Endothelial cell of umbilical vein (primary cell): ENCODE data around the gene PCNT.

Experiments
- EZH2 ChIP-seq: IDR thresholded peaks from 2 replicates; pipeline ENCODE4 v1.6.1; 2012; ENCODE audit warnings: borderline replicate concordance, low read depth, mild to moderate bottlenecking, moderate library complexity, low read length, inconsistent platforms; ENCODE audit not compliant: severe bottlenecking
- FOS ChIP-seq: IDR thresholded peaks from 2 replicates; pipeline ENCODE4 v1.6.1; 2011; ENCODE audit warnings: mild to moderate bottlenecking, low read length, moderate library complexity, borderline replicate concordance; ENCODE audit not compliant: insufficient read depth
- JUN ChIP-seq: IDR thresholded peaks from 2 replicates; pipeline ENCODE4 v1.6.1; 2011; ENCODE audit warnings: borderline replicate concordance, low read depth; ENCODE audit not compliant: insufficient read length, insufficient read depth
- POLR2A ChIP-seq: IDR thresholded peaks from 2 replicates; pipeline ENCODE4 v1.6.1; 2012; ENCODE audit warnings: low read depth, mild to moderate bottlenecking, control low read depth, low read length
- TF ChIP-seq, protein P1 (sequence below), 2 donors: IDR thresholded peaks; 1 replicate in 1 of 2; 2 replicates in 1 of 2; pipeline ENCODE4 v1.5.1; 2011; ENCODE audit warnings: low read length in 2 of 2, mild to moderate bottlenecking in 2 of 2, moderate library complexity in 2 of 2, control low read depth in 1 of 2, inconsistent platforms in 1 of 2, low read depth in 1 of 2; ENCODE audit not compliant: insufficient read depth in 1 of 2; ENCODE audit errors: extremely low read depth in 1 of 2

DNA sequence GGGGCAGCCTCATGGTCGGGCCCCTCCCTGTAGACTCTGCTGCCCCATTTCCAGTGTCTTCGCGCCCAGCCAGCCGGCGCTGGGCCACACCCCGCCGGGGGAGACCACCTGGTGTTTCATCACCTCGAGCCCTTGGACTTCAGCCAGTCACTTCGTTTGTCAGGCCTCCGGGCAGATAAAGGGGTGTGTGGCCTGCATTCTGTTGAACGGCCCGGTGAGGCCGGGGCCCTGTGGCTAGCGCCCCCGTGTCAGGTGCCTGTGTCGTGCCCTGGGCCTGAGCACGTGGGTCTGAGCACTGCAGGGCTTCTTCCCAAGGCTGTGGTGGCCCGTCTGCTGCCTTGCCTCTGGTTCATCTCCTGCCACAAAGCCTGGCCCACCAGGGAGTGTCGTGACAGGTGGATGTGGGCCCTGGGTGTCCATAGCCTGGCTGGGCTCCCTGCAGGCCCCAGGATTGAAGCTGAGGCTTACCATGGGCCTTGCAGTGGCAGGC, 69.5 kb downstream of the PCNT start:
- TF ChIP-seq EZH2 (no peak), JUN (no peak), FOS (no peak), POLR2A (no peak)
- TF ChIP-seq, protein P1, sequence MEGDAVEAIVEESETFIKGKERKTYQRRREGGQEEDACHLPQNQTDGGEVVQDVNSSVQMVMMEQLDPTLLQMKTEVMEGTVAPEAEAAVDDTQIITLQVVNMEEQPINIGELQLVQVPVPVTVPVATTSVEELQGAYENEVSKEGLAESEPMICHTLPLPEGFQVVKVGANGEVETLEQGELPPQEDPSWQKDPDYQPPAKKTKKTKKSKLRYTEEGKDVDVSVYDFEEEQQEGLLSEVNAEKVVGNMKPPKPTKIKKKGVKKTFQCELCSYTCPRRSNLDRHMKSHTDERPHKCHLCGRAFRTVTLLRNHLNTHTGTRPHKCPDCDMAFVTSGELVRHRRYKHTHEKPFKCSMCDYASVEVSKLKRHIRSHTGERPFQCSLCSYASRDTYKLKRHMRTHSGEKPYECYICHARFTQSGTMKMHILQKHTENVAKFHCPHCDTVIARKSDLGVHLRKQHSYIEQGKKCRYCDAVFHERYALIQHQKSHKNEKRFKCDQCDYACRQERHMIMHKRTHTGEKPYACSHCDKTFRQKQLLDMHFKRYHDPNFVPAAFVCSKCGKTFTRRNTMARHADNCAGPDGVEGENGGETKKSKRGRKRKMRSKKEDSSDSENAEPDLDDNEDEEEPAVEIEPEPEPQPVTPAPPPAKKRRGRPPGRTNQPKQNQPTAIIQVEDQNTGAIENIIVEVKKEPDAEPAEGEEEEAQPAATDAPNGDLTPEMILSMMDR (IDR thresholded peaks at IDR 0.05; ENCODE audit: extremely low read depth in 1 of 2, insufficient read depth in 1 of 2, low read depth in 1 of 2, low read length in 2 of 2) = no peak
